ENCODE results near the gene ARMC3.

ARMC3 gene

GRCh38 chr10:22932626-22933370 is 4.9 kb downstream of the ARMC3 start:
- H3K9me3 ChIP-seq (ENCODE audit: low read depth, low read length): no peaks in the 10 kb centered on the region
- H3K36me3 ChIP-seq (ENCODE audit: insufficient read depth, low read length): no peaks in the 10 kb centered on the region
- H3K4me3 ChIP-seq: no peak overlapping the region
- H3K9ac ChIP-seq (ENCODE audit: insufficient read length): no peak overlapping the region
- DNase-seq (ENCODE audit: low read depth, low spot score): no peak
- H3K27ac ChIP-seq: no peak overlapping the region
- TF ChIP-seq FOXP2 (optimal IDR thresholded peaks at IDR 0.05; ENCODE audit: control extremely low read depth, extremely low read length, insufficient read depth) (no peak), POLR2AphosphoS5 (IDR thresholded peaks at IDR 0.05; ENCODE audit: borderline replicate concordance, low read depth, low read length) (no peak), EZH2 (IDR thresholded peaks at IDR 0.05) (no peak)

GRCh38 chr10:22934726-22935125 is 6.9 kb downstream of the ARMC3 start:
- TF ChIP-seq EZH2 (IDR thresholded peaks at IDR 0.05) (no peak), FOXP2 (optimal IDR thresholded peaks at IDR 0.05; ENCODE audit: control extremely low read depth, extremely low read length, insufficient read depth) (no peak), POLR2AphosphoS5 (IDR thresholded peaks at IDR 0.05; ENCODE audit: borderline replicate concordance, low read depth, low read length) (no peak)
- no peak overlapping the region for H3K4me3 ChIP-seq
- no peak for DNase-seq (ENCODE audit: low read depth, low spot score)
- H3K27ac ChIP-seq: no peak overlapping the region
- H3K9ac ChIP-seq (ENCODE audit: insufficient read length): no peak overlapping the region
- H3K36me3 ChIP-seq (ENCODE audit: insufficient read depth, low read length): no peaks in the 10 kb centered on the region
- H3K9me3 ChIP-seq (ENCODE audit: low read depth, low read length): no peaks in the 10 kb centered on the region

- no peaks in the 10 kb centered on the region for H3K36me3 ChIP-seq (ENCODE audit: insufficient read depth, low read length)
- H3K9me3 ChIP-seq (ENCODE audit: low read depth, low read length): no peaks in the 10 kb centered on the region
- no peak overlapping the region for H3K9ac ChIP-seq (ENCODE audit: insufficient read length)
- no peak overlapping the region for H3K4me3 ChIP-seq
- TF ChIP-seq EZH2 (IDR thresholded peaks at IDR 0.05): no peak
- TF ChIP-seq POLR2AphosphoS5 (IDR thresholded peaks at IDR 0.05; ENCODE audit: borderline replicate concordance, low read depth, low read length): no peak
- TF ChIP-seq FOXP2 (optimal IDR thresholded peaks at IDR 0.05; ENCODE audit: control extremely low read depth, extremely low read length, insufficient read depth): no peak
- no peak overlapping the region for H3K27ac ChIP-seq
- no peak for DNase-seq (ENCODE audit: low read depth, low spot score)
Measured at GRCh38 chr10:22942437-22942836, 14.6 kb downstream of the ARMC3 start.

DNA sequence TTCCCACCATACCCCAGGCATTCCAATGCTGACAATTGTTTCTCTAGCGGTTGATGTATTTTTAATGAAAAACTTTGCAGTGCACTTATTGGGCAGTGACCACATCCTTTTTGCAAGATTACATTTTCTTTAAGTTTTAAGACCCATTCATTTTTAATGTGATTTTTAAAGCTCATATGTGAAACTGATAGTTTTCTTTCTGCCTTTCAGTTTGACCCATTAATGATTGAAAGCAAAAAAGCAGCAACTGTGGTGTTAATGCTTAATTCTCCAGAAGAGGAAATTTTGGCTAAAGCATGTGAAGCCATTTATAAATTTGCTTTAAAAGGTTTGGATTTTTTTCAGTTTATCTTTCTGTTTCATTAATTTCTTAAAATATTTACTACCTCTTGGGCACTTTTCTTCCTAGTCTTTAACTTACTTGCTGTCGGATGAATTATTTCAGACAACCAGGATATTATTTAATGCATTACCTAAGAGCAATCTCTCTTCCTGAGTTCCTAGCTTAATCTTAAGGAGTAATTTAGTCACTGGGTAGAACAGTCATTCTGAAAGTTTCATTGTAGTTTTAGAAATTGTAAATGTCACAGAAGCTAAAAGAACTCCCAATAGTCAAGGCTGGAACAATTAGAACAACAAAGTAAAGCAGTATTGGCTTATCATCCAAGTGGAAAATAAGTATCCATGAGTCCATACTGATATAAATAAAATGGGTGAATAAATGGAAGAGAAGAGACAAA is 18.3 kb downstream of the ARMC3 start:
- DNase-seq (ENCODE audit: low read depth, low spot score): no peak
- no peak overlapping the region for H3K4me3 ChIP-seq
- H3K27ac ChIP-seq: no peak overlapping the region
- H3K36me3 ChIP-seq (ENCODE audit: insufficient read depth, low read length): no peaks in the 10 kb centered on the region
- TF ChIP-seq EZH2 (IDR thresholded peaks at IDR 0.05): no peak
- no peak for TF ChIP-seq FOXP2 (optimal IDR thresholded peaks at IDR 0.05; ENCODE audit: control extremely low read depth, extremely low read length, insufficient read depth)
- no peak for TF ChIP-seq POLR2AphosphoS5 (IDR thresholded peaks at IDR 0.05; ENCODE audit: borderline replicate concordance, low read depth, low read length)
- no peaks in the 10 kb centered on the region for H3K9me3 ChIP-seq (ENCODE audit: low read depth, low read length)
- no peak overlapping the region for H3K9ac ChIP-seq (ENCODE audit: insufficient read length)

DNA sequence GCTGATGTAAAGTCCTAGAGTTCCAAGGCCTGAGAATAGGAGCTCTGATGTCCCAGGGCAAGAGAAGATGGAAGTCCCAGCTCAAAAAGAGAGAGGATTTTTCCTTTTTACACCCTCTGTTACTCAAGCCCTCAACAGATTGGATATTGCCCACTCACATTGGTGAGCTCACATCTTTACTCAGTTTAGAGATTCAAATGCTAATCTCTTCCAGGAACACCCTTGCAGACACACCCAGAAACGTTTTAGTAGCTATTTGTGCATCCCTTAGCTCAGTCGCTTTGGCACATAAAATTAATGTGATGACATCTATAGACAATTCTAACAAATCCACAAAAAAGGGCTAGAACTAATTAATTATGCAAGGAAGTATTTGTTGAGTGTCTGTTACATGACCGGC is 27.1 kb downstream of the ARMC3 start:
- H3K27ac ChIP-seq: no peak overlapping the region
- TF ChIP-seq EZH2 (IDR thresholded peaks at IDR 0.05): no peak
- TF ChIP-seq FOXP2 (optimal IDR thresholded peaks at IDR 0.05; ENCODE audit: control extremely low read depth, extremely low read length, insufficient read depth): no peak
- no peak for TF ChIP-seq POLR2AphosphoS5 (IDR thresholded peaks at IDR 0.05; ENCODE audit: borderline replicate concordance, low read depth, low read length)
- H3K9me3 ChIP-seq (ENCODE audit: low read depth, low read length): no peaks in the 10 kb centered on the region
- H3K9ac ChIP-seq (ENCODE audit: insufficient read length): no peak overlapping the region
- H3K4me3 ChIP-seq: no peak overlapping the region
- DNase-seq (ENCODE audit: low read depth, low spot score): no peak
- H3K36me3 ChIP-seq (ENCODE audit: insufficient read depth, low read length): no peaks in the 10 kb centered on the region

DNA sequence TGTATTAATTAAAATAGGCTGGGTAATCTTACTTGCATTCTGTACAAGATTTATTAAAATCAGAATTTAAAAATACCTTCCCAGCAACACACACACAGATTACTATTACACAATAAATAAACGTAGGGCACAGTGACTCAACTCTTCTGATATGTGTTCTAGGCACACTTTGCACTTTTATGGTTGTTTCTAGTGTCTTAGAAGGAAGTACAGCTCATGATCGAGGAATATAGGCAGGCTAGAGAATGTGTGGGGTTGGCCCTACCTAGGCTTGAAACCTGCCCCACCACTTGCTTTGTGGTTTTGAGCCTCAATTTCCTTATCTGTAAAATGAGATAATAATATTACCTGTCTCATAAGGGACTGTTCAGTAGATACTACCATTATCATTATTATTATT is 30.5 kb downstream of the ARMC3 start:
- Histone ChIP-seq H3K27ac (no peak overlapping the region), H3K4me3 (no peak overlapping the region), H3K9me3 (ENCODE audit: low read depth, low read length) (no peaks in the 10 kb centered on the region), H3K9ac (ENCODE audit: insufficient read length) (no peak overlapping the region), H3K36me3 (ENCODE audit: insufficient read depth, low read length) (no peaks in the 10 kb centered on the region)
- TF ChIP-seq EZH2 (IDR thresholded peaks at IDR 0.05) (no peak), FOXP2 (optimal IDR thresholded peaks at IDR 0.05; ENCODE audit: control extremely low read depth, extremely low read length, insufficient read depth) (no peak), POLR2AphosphoS5 (IDR thresholded peaks at IDR 0.05; ENCODE audit: borderline replicate concordance, low read depth, low read length) (no peak)
- DNase-seq (ENCODE audit: low read depth, low spot score): no peak

GRCh38 chr10:22959292-22959691 is 31.4 kb downstream of the ARMC3 start:
- Histone ChIP-seq H3K27ac (no peak overlapping the region), H3K36me3 (ENCODE audit: insufficient read depth, low read length) (no peaks in the 10 kb centered on the region), H3K9ac (ENCODE audit: insufficient read length) (no peak overlapping the region), H3K9me3 (ENCODE audit: low read depth, low read length) (no peaks in the 10 kb centered on the region), H3K4me3 (no peak overlapping the region)
- DNase-seq (ENCODE audit: low read depth, low spot score): no peak
- TF ChIP-seq POLR2AphosphoS5 (IDR thresholded peaks at IDR 0.05; ENCODE audit: borderline replicate concordance, low read depth, low read length) (no peak), FOXP2 (optimal IDR thresholded peaks at IDR 0.05; ENCODE audit: control extremely low read depth, extremely low read length, insufficient read depth) (no peak)

DNA sequence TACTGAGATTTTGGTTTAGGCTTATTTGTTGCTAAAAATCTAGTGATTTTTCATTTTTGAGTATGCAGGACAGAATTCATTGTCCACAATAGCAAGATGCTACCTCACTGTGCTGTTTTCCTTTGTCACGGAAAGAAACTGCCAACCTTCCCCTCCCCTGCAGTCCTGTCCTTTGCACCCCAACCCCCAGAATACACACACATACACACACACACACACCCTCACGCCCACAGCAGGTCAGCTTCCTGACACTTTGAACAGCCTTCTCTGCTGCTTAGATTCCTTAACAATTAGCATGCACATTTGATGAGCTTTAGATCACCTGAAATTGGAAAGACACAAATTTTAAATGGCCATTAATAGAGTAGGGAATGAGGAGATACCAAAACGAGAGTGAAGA is 32.1 kb downstream of the ARMC3 start:
- no peak for TF ChIP-seq POLR2AphosphoS5 (IDR thresholded peaks at IDR 0.05; ENCODE audit: borderline replicate concordance, low read depth, low read length)
- no peak for TF ChIP-seq EZH2 (IDR thresholded peaks at IDR 0.05)
- TF ChIP-seq FOXP2 (optimal IDR thresholded peaks at IDR 0.05; ENCODE audit: control extremely low read depth, extremely low read length, insufficient read depth): no peak
- Histone ChIP-seq H3K9ac (ENCODE audit: insufficient read length) (no peak overlapping the region), H3K27ac (no peak overlapping the region), H3K9me3 (ENCODE audit: low read depth, low read length) (no peaks in the 10 kb centered on the region), H3K4me3 (no peak overlapping the region), H3K36me3 (ENCODE audit: insufficient read depth, low read length) (no peaks in the 10 kb centered on the region)
- no peak for DNase-seq (ENCODE audit: low read depth, low spot score)
